ENCODE results near the gene POLDIP3.
"Not testable (repeated sequence)": the region's sequence is repeated elsewhere in the genome, so short reads cannot be mapped to it uniquely, and the experiment has no call there.

Gene POLDIP3

DNA sequence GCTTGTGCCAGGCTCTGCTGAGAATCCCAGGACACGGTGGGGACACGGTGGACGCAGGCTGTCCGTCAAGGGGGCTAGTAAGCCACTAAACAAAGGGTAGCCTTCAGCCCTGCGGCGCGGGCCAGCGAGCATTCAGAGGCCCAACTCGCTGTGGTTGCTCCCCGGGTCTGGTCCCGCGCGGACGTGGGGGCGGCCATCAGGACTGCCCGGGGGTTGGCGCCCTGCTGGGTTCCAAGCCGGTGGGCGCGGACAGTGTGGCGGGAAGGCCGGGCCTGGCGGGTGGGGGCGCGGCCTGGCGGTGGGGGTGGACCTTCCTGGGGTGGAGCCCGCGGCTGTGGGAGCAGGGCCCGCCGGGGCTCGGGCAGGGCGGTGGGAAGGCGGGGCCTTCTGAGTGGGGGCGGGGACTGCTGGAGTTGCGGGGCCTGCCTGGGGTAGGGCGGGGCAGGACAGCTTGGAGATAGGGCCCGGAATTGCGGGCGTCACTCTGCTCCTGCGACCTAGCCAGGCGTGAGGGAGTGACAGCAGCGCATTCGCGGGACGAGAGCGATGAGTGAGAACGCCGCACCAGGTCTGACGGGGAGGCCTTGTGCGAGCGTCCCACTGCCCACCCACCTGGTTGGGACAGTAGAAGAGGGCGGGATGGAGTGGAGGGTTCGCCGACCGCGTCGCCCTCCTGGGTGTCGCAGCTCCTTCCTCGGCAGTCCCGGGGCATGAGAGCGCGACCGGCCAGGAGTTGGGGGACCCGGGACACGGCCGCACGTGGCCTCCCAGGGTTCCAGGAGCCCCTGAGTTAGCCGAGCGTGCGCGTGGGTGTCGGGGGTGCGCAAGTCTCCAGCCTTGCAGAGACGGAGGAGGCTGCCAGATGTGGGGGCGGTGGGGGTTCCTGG lies 61.0 kb downstream of the POLDIP3 start, which contains the start of gene SERHL2:
Gene SERHL2, plus strand, starts transcription at position 482 of the 887 bp plus-strand sequence. Its CDS starts 65 bp downstream, at position 547.
- peak; percentile 51 to 79 for DNase-seq

GRCh38 chr22:42552294-42552647 lies 62.4 kb downstream of the POLDIP3 start:
- DNase-seq: not testable (repeated sequence)

DNA sequence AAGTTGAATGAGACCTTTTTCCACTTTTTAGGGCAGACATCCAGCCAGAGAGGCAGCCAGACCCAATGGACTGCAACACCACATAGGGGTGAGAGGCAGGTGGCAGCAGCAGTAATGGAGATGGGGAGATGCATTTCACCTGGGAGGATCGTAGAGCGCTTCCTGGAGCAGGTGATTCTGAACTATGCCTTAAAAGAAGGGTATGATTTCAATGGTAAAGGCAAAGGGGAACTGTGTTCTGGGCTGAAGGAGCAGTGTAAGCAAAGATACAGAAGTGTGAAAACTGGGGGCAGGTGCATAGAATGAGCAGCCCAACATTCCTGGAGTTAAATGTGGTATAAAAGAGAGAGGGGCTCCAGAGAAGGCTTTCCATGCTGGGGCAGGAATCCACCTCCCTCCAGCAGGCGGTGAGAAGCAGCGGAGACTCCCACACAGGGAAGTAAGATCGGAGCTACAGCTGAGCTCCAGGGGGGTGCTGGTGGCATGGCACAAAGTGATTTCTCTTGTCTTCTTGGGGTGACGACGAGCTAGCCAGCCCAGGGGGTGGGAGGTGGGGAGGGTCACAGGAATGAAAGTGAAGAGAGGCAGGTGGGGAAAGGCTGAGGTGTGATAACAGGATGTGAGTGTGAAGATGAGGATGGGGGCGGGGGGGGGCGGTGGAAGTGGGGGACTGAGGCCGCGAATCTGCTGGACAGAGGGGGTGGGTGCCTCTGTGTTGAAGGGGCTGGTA lies 65.2 kb downstream of the POLDIP3 start:
- DNase-seq: no peak

DNA sequence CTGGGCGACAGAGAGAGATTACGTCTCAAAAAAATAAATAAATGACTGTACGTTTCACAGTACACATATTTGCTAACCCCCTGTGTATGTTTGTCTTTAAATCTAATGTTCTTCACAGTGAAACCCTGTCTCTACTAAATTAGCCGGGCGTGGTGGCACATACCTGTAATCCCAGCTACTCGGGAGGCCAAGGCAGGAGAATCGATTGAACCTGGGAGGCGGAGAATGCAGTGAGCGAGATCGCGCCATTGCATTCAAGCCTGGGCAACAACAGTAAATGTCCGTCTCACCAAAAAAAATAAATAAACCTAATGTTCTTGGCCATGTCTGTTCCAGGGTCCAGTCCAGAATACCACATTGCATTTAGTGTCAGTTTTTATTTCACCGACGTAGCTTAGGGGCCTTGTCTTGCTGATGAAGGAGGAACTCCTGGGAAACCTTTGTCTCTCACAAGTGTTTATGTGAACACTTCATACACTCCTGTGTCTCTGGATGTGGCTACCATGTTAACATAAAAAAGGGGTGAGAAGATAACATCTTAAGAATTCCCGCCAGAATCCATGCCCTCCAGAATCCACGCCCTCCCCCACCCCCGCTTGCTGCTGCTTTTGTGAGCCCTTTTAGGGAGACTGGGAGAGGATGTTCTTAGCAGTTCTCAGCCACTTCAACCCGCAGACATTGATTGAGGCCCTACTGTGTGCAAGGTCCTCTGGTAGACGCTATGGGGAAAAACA lies 65.9 kb downstream of the POLDIP3 start:
- no peak for DNase-seq

DNA sequence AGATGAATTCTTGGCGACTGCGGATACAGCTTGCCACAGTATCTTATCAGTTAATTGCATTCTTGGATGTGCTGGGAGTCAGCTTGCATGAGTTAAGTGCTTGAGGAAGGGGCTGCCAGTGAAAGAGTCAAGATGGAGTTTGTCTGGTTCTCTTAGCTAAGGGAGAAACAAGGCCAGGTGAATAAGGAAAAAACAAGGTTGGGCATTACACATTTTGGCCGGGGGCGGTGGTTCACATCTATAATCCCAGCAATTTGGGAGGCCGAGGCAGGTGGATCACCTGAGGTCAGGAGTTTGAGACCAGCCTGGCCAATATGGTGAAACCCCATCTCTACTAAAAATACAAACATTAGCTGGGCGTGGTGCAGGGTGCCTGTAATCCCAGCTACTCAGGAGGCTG lies 66.6 kb downstream of the POLDIP3 start:
- not testable (repeated sequence) for DNase-seq

- no peak for DNase-seq
Observed at GRCh38 chr22:42547562-42547961, 67.1 kb downstream of the POLDIP3 start.

DNA sequence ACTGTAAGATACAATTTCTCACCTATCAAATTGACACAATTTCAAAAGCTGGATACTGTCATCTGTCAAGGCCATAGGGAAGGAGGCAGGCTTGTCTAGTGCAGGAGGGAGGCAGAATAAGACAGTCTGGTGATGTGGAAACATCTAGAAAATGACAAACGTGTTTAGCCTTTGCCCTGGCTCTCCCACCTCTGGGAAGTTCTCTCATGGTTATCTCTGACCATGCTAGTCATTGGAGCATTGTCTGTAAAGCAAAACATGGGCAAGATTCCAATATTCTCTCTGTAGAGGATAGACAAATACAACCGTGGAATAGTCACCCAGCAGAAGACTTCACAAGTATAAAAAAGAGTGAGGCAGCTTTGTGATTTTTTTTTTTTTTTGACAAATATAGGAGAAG lies 70.0 kb downstream of the POLDIP3 start:
- DNase-seq: peak in 1 of 2 experiments; percentile 25

GRCh38 chr22:42539236-42539771 lies 75.4 kb downstream of the POLDIP3 start:
- not testable (repeated sequence) for DNase-seq

DNA sequence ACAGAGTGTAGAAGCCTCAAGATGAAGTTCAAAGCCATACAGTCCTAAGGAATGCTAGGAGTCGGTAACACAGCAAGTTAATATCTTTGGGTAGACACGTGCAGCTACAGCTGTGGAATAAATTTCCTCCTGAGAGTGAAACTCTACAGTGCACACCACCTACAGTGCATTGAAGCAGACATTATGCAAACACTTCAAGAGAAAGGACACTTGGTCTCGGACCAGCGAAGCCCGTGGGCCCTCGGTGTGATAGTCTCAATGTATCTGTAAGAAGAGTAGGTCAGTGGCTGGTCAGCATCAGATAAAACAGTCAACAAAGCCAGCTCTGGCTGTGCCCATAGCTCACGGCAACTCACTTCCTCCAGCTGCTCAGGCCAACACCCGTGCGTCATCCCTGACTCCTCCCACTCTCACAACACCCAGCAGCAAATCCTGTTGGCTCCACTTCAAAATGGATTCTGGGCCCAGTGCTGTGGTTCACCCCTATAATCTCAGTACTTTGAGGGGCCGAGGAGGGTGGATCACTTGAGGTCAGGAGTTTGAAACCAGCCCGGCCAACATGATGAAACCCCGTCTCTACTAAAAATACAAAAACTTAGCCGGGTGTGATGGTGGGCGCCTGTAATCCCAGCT lies 77.4 kb downstream of the POLDIP3 start:
- DNase-seq: peak; percentile 32 to 76

GRCh38 chr22:42536634-42537033 lies 78.0 kb downstream of the POLDIP3 start:
- not testable (repeated sequence) for DNase-seq

GRCh38 chr22:42536166-42536565 lies 78.5 kb downstream of the POLDIP3 start:
- no peak for DNase-seq

DNA sequence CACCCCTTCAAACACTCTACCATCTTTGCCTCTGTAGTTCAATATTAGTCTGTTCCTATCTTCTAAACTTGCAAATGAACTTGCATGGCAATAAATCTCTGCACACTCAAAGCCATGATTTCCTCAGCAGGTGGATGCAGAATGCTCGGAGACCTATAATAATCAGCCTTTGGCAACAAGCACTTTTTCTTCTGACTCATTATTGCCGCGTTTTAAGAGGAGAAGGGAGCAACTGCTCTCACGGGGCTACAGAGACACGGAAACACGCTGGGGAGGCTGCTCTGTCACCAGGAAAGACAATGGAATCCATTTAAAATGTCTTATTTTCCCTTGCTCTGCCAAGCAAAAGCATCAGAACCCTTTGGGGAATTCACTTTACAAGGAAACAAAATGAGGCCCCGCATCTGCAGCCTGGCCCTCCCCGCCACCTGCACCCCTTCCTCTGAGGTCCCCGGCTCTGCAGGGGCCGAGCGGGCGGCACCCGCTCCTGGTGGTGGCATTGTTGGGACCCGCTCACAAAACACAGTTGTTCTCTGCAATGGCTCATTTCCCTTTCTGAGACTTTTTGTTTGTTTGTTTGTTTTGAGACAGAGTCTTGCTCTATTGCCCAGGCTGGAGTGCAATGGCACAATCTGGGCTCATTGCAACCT lies 79.5 kb downstream of the POLDIP3 start:
- not testable (repeated sequence) for DNase-seq
